ENCODE measurements around the gene TMEM132C.

GRCh38 chr12:128727461-128727860 is 460.5 kb downstream of the TMEM132C start:
- TF ChIP-seq CTCF (conservative IDR thresholded peaks at IDR 0.05) (no peak), ZFX (IDR thresholded peaks at IDR 0.05) (no peak)

Measured in C4-2B (cell line).